PC-9 (cell line): Measurements from ENCODE around the gene KLF14. TPM values are rescaled to one million over a fixed set of nuclear protein-coding genes. Genes with fewer than 3 reads are reported as not detected.

Experiments
- BruUV-seq: library from RNA; stranded (reverse); fragments of 400-500 nt; replicated peaks from 2 replicates; lab custom pipeline; 2021; lab: Mats Ljungman, UMichigan
- CTCF ChIA-PET: fragments of 300-600 bp; sonication (Branson Sonifier 250); formaldehyde crosslinking; loops from one replicate; lab custom pipeline; 2022; ENCODE audit warnings: antibody characterized with exemption; lab: Charles Lee
- POLR2A ChIA-PET: fragments of 300-600 bp; sonication (Branson Sonifier 250); formaldehyde crosslinking; loops from one replicate; lab custom pipeline; 2022; ENCODE audit warnings: antibody characterized with exemption; ENCODE audit not compliant: unreplicated experiment; lab: Charles Lee
- DNase-seq, 2 experiments: peaks; one replicate each; pipeline versions ENCODE4 v3.0.0 to v3.0.0-alpha.2; 2015 to 2022; ENCODE audit warnings: mixed read lengths in 1 of 2
- H2AFZ ChIP-seq: fragments of 200-600 bp; sonication (generic); 2 replicates; pipeline ENCODE4 v1.8.1; 2017; ENCODE audit warnings: antibody characterized with exemption
- H3F3A ChIP-seq: fragments of 200-600 bp; sonication (generic); 2 replicates; pipeline ENCODE4 v1.8.1; 2017; ENCODE audit warnings: antibody characterized with exemption, mild to moderate bottlenecking, low read depth; ENCODE audit not compliant: insufficient read depth
- H3K27ac ChIP-seq: fragments of 200-600 bp; sonication (generic); 2 replicates; pipeline ENCODE4 v1.6.1; 2016; ENCODE audit warnings: mixed run types
- H3K27me3 ChIP-seq: fragments of 200-600 bp; sonication (generic); 2 replicates; pipeline ENCODE4 v1.6.1; 2016; ENCODE audit warnings: low read depth, mixed run types; ENCODE audit not compliant: insufficient read depth
- H3K36me3 ChIP-seq: fragments of 200-600 bp; sonication (generic); 2 replicates; pipeline ENCODE4 v1.6.1; 2016; ENCODE audit warnings: low read depth, mixed run types
- H3K4me1 ChIP-seq: fragments of 200-600 bp; sonication (generic); replicated peaks from 2 replicates; pipeline ENCODE4 v1.6.1; 2016; ENCODE audit warnings: mixed run types; ENCODE audit not compliant: insufficient read depth
- H3K4me2 ChIP-seq: fragments of 200-600 bp; sonication (generic); 2 replicates; pipeline ENCODE4 v1.6.1; 2017; ENCODE audit warnings: mixed run types
- H3K4me3 ChIP-seq: fragments of 200-600 bp; sonication (generic); 2 replicates; pipeline ENCODE4 v1.6.1; 2016; ENCODE audit warnings: mixed run types
- H3K79me2 ChIP-seq: fragments of 200-600 bp; sonication (generic); 2 replicates; pipeline ENCODE4 v1.6.1; 2017; ENCODE audit warnings: low read depth, mixed run types
- H3K9me2 ChIP-seq: fragments of 200-600 bp; sonication (generic); 2 replicates; pipeline ENCODE4 v1.8.1; 2017; ENCODE audit warnings: mild to moderate bottlenecking; ENCODE audit not compliant: insufficient read depth
- H3K9me3 ChIP-seq: fragments of 200-600 bp; sonication (generic); 2 replicates; pipeline ENCODE4 v1.8.1; 2016; ENCODE audit warnings: low read depth; ENCODE audit not compliant: insufficient read depth
- H4K20me1 ChIP-seq: fragments of 200-600 bp; sonication (generic); 2 replicates; pipeline ENCODE4 v1.8.1; 2017; ENCODE audit not compliant: insufficient read depth
- CTCF ChIP-seq: fragments of 200-600 bp; sonication (generic); conservative IDR thresholded peaks from 2 replicates; pipeline ENCODE4 v1.6.1; 2017; ENCODE audit warnings: mixed run types, antibody characterized with exemption, mild to moderate bottlenecking, moderate library complexity
- EZH2 ChIP-seq: fragments of 200-600 bp; sonication (generic); IDR thresholded peaks from 2 replicates; pipeline ENCODE4 v1.8.0; 2017; ENCODE audit warnings: antibody characterized with exemption, low read depth
- intact Hi-C: fragments of 100-400 bp; cut with micrococcal nuclease; formaldehyde crosslinking; loops from one replicate; pipeline ENCODE4 v1.10.0; 2022; ENCODE audit not compliant: unreplicated experiment
- total RNA-seq: library from RNA; stranded (reverse); gene quantifications from 2 replicates; pipeline ENCODE4 v1.2.3, GENCODE V29; 2021

KLF14 gene
- total RNA-seq, 1 experiment from 2014 or later = not detected

DNA sequence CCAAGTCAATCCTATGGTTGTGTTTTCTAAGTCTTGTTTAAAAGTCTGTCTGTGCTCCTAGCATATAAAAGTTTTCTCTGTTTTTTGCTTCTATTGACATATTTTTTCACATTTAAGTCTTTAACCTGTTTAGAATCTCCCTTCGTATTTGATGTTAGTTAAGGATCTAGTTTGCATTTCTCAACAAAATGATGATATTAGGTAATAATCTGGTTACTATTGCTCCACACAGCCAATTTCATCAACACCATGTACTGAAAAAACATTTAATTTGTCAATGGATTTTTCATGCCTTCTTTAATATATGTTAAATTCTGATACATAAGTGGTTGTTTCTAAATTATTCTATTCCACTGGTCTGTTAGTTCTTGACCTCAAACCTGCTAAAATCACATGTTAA is 30.2 kb downstream of the KLF14 start:
- no peak overlapping the region for H3K27ac ChIP-seq
- no TSS peak for BruUV-seq
- no peaks in the 10 kb centered on the region for H4K20me1 ChIP-seq
- no peak for DNase-seq
- POLR2A ChIA-PET = no interaction called here
- no peaks in the 10 kb centered on the region; the same call in 1 of the 2 replicates for H3K4me1 ChIP-seq
- 0 out of 2 replicates have a peak, but pooled peaks cover 7% of the 10 kb centered on the region for H3K9me3 ChIP-seq
- H2AFZ ChIP-seq = no peak overlapping the region
- no peak overlapping the region for H3K4me2 ChIP-seq
- no peaks in the 10 kb centered on the region for H3K9me2 ChIP-seq
- intact Hi-C loops = no loop called here
- H3K27me3 ChIP-seq = peaks cover 4% of the 10 kb centered on the region; the same call in 1 of the 2 replicates
- CTCF ChIA-PET = no interaction called here
- no peaks in the 10 kb centered on the region for H3K36me3 ChIP-seq
- no peak for TF ChIP-seq CTCF
- TF ChIP-seq EZH2 = no peak
- no peaks in the 10 kb centered on the region for H3K79me2 ChIP-seq
- H3K4me3 ChIP-seq = no peak overlapping the region
- H3F3A ChIP-seq = no peaks in the 10 kb centered on the region

GRCh38 chr7:130701650-130702049 is 32.4 kb downstream of the KLF14 start:
- ChIA-PET POLR2A (no interaction called here), CTCF (no interaction called here)
- H4K20me1 ChIP-seq = no peaks in the 10 kb centered on the region
- no peaks in the 10 kb centered on the region for H3K9me2 ChIP-seq
- H3K4me3 ChIP-seq = no peak overlapping the region
- TF ChIP-seq CTCF (no peak), EZH2 (no peak)
- 0 out of 2 replicates have a peak, but pooled peaks cover 7% of the 10 kb centered on the region for H3K9me3 ChIP-seq
- H3F3A ChIP-seq = no peaks in the 10 kb centered on the region
- no peak for DNase-seq
- H3K27ac ChIP-seq = no peak overlapping the region
- intact Hi-C loops = no loop called here
- H3K4me2 ChIP-seq = no peak overlapping the region
- peaks cover 4% of the 10 kb centered on the region; the same call in 1 of the 2 replicates for H3K27me3 ChIP-seq
- H3K4me1 ChIP-seq = no peaks in the 10 kb centered on the region; the same call in 1 of the 2 replicates
- H2AFZ ChIP-seq = no peak overlapping the region
- H3K36me3 ChIP-seq = no peaks in the 10 kb centered on the region
- no TSS peak for BruUV-seq
- no peaks in the 10 kb centered on the region for H3K79me2 ChIP-seq

- Histone ChIP-seq H3K27ac (no peak overlapping the region), H3K27me3 (no peaks in the 10 kb centered on the region), H3K9me2 (no peaks in the 10 kb centered on the region), H3F3A (no peaks in the 10 kb centered on the region), H3K9me3 (no peaks in the 10 kb centered on the region), H4K20me1 (no peaks in the 10 kb centered on the region), H3K4me2 (no peak overlapping the region), H3K79me2 (no peaks in the 10 kb centered on the region), H3K4me1 (no peaks in the 10 kb centered on the region; the same call in 1 of the 2 replicates), H2AFZ (no peak overlapping the region), H3K36me3 (no peaks in the 10 kb centered on the region), H3K4me3 (no peak overlapping the region)
- no peak for TF ChIP-seq EZH2
- TF ChIP-seq CTCF = no peak
- POLR2A ChIA-PET = interaction anchor here (0.7 kb wide), 1 partner anchor 42 kb away, joined by 8 read pairs; no protein-coding TSS in a partner anchor
- BruUV-seq = no TSS peak
- no peak for DNase-seq
- intact Hi-C loops = no loop called here
- CTCF ChIA-PET = no interaction called here
Measured at GRCh38 chr7:130700760-130701159, 33.2 kb downstream of the KLF14 start.
